H9 (cell line): Measurements from ENCODE around the gene TSC2. TPM values are rescaled to one million over a fixed set of nuclear protein-coding genes. Genes with fewer than 3 reads are reported as not detected.

Experiments
- DNase-seq: peaks from one replicate; pipeline ENCODE4 v3.0.0-alpha.2; 2017
- H2AFZ ChIP-seq: one replicate; pipeline ENCODE4 v1.6.1; 2013; ENCODE audit warnings: mild to moderate bottlenecking, low read length, control low read depth, moderate library complexity
- H2AK5ac ChIP-seq: 2 replicates; pipeline ENCODE4 v1.6.1; 2013; ENCODE audit warnings: low read length, control low read depth, mixed read lengths; ENCODE audit not compliant: insufficient read length
- H2BK120ac ChIP-seq: one replicate; pipeline ENCODE4 v1.6.1; 2013; ENCODE audit warnings: low read depth, mild to moderate bottlenecking, low read length, control low read depth, inconsistent platforms; ENCODE audit not compliant: poor library complexity, severe bottlenecking
- H2BK12ac ChIP-seq: 2 replicates; pipeline ENCODE4 v1.6.1; 2013; ENCODE audit warnings: low read length, control low read depth, mixed read lengths, low read depth; ENCODE audit not compliant: insufficient read length
- H2BK15ac ChIP-seq: 2 replicates; pipeline ENCODE4 v1.6.1; 2013; ENCODE audit warnings: low read depth, low read length, control low read depth
- H2BK20ac ChIP-seq: one replicate; pipeline ENCODE4 v1.6.1; 2013; ENCODE audit warnings: low read depth, mild to moderate bottlenecking, low read length, control low read depth, inconsistent platforms; ENCODE audit not compliant: poor library complexity, severe bottlenecking
- H2BK5ac ChIP-seq: 2 replicates; pipeline ENCODE4 v1.6.1; 2013; ENCODE audit warnings: low read length, control low read depth, mixed read lengths; ENCODE audit not compliant: insufficient read length
- H3K14ac ChIP-seq: 2 replicates; pipeline ENCODE4 v1.6.1; 2013; ENCODE audit warnings: low read length, control low read depth; ENCODE audit not compliant: insufficient read depth
- H3K18ac ChIP-seq: 2 replicates; pipeline ENCODE4 v1.6.1; 2013; ENCODE audit warnings: low read depth, mild to moderate bottlenecking, mixed read lengths, low read length, control low read depth; ENCODE audit not compliant: insufficient read length
- H3K23ac ChIP-seq: 2 replicates; pipeline ENCODE4 v1.6.1; 2013; ENCODE audit warnings: low read length, control low read depth, mixed read lengths, low read depth; ENCODE audit not compliant: insufficient read length
- H3K23me2 ChIP-seq: 2 replicates; pipeline ENCODE4 v1.6.1; 2013; ENCODE audit warnings: low read depth, mild to moderate bottlenecking, mixed read lengths, low read length, control low read depth; ENCODE audit not compliant: insufficient read length, poor library complexity, severe bottlenecking
- H3K27ac ChIP-seq: 2 replicates; pipeline ENCODE4 v1.5.1; 2013; ENCODE audit warnings: low read length, control low read depth, mixed read lengths, low read depth; ENCODE audit not compliant: insufficient read length
- H3K27me3 ChIP-seq: 2 replicates; pipeline ENCODE4 v1.6.1; 2013; ENCODE audit warnings: low read length, control low read depth, inconsistent platforms; ENCODE audit not compliant: insufficient read depth
- H3K4ac ChIP-seq: 2 replicates; pipeline ENCODE4 v1.6.1; 2013; ENCODE audit warnings: low read depth, mild to moderate bottlenecking, control low read depth, inconsistent platforms, low read length, moderate library complexity
- H3K4me1 ChIP-seq: 2 replicates; pipeline ENCODE4 v1.6.1; 2013; ENCODE audit warnings: low read length, control low read depth, inconsistent platforms; ENCODE audit not compliant: insufficient read depth
- H3K4me2 ChIP-seq: 2 replicates; pipeline ENCODE4 v1.6.1; 2013; ENCODE audit warnings: low read length, control low read depth, mixed read lengths; ENCODE audit not compliant: insufficient read length, insufficient read depth
- H3K56ac ChIP-seq: 2 replicates; pipeline ENCODE4 v1.6.1; 2013; ENCODE audit warnings: low read depth, mild to moderate bottlenecking, mixed read lengths, low read length, control low read depth; ENCODE audit not compliant: insufficient read length
- H3K79me1 ChIP-seq: 2 replicates; pipeline ENCODE4 v1.6.1; 2013; ENCODE audit warnings: low read depth, mild to moderate bottlenecking, moderate library complexity, low read length, control low read depth, inconsistent platforms; ENCODE audit not compliant: insufficient read depth, poor library complexity, severe bottlenecking
- H3K79me2 ChIP-seq: 2 replicates; pipeline ENCODE4 v1.6.1; 2013; ENCODE audit warnings: low read length, control low read depth, inconsistent platforms; ENCODE audit not compliant: insufficient read depth
- H3K9ac ChIP-seq: 2 replicates; pipeline ENCODE4 v1.6.1; 2013; ENCODE audit warnings: low read length, control low read depth, mixed read lengths; ENCODE audit not compliant: insufficient read length; ENCODE audit errors: extremely low read depth
- H3K9me3 ChIP-seq: one replicate; pipeline ENCODE4 v1.6.1; 2013; ENCODE audit warnings: low read depth, low read length, inconsistent platforms; ENCODE audit not compliant: control insufficient read depth
- H3T11ph ChIP-seq: one replicate; pipeline ENCODE4 v1.6.1; 2013; ENCODE audit warnings: mild to moderate bottlenecking, low read length, control low read depth, inconsistent platforms
- H4K20me1 ChIP-seq: one replicate; pipeline ENCODE4 v1.6.1; 2013; ENCODE audit not compliant: control insufficient read depth, insufficient read length, insufficient read depth
- H4K5ac ChIP-seq: 2 replicates; pipeline ENCODE4 v1.6.1; 2013; ENCODE audit warnings: low read depth, mild to moderate bottlenecking, mixed read lengths, low read length, control low read depth; ENCODE audit not compliant: insufficient read length
- H4K8ac ChIP-seq: replicated peaks from 2 replicates; pipeline ENCODE4 v1.6.1; 2013; ENCODE audit warnings: low read length, control low read depth, mixed read lengths, low read depth; ENCODE audit not compliant: insufficient read length
- H4K91ac ChIP-seq: 2 replicates; pipeline ENCODE4 v1.6.1; 2013; ENCODE audit warnings: low read depth, mild to moderate bottlenecking, moderate library complexity, mixed read lengths, low read length, control low read depth; ENCODE audit not compliant: insufficient read length
- H3K27ac Mint-ChIP-seq, 3 experiments: 2 replicates in 2 of 3; 3 replicates in 1 of 3; pipeline ENCODE4 v1.8.0; 2020 to 2021; ENCODE audit warnings: mixed read lengths in 3 of 3, mild to moderate bottlenecking in 1 of 3, moderate library complexity in 1 of 3
- H3K27me3 Mint-ChIP-seq: 2 replicates; pipeline ENCODE4 v1.8.0; 2021; ENCODE audit warnings: low read depth, mild to moderate bottlenecking, moderate library complexity, mixed read lengths
- H3K36me3 Mint-ChIP-seq, 3 experiments: 2 replicates in 2 of 3; 3 replicates in 1 of 3; pipeline ENCODE4 v1.8.0; 2020 to 2021; ENCODE audit warnings: low read depth in 3 of 3, mixed read lengths in 3 of 3; ENCODE audit not compliant: insufficient read depth in 1 of 3
- H3K4me1 Mint-ChIP-seq, 2 experiments: 2 replicates each; pipeline ENCODE4 v1.8.0; 2020; ENCODE audit warnings: mixed read lengths in 2 of 2
- H3K4me3 Mint-ChIP-seq, 2 experiments: 2 replicates in 1 of 2; 3 replicates in 1 of 2; pipeline ENCODE4 v1.8.0; 2020 to 2021; ENCODE audit warnings: mild to moderate bottlenecking in 2 of 2, mixed read lengths in 2 of 2, moderate library complexity in 1 of 2
- H3K9me3 Mint-ChIP-seq, 2 experiments: 2 replicates in 1 of 2; 3 replicates in 1 of 2; pipeline ENCODE4 v1.8.0; 2020; ENCODE audit warnings: mild to moderate bottlenecking in 2 of 2, mixed read lengths in 2 of 2, moderate library complexity in 1 of 2
- WGBS: extraction: QIAGEN DNeasy Blood & Tissue Kit; methylation state at CpG from one replicate; pipeline ENCODE4 v1.1.7; 2013; ENCODE audit warnings: missing lambda C conversion rate, low lambda C conversion rate, mixed read lengths; ENCODE audit not compliant: insufficient read length; ENCODE audit errors: extremely low coverage; 5-methylcytosine and 5-hydroxymethylcytosine counted together
- total RNA-seq: library from RNA; stranded (reverse); gene quantifications from 2 replicates; pipeline ENCODE4 v1.2.1, GENCODE V29; 2021
- TF ChIP-seq, protein P1 (sequence below): fragments of 200-600 bp; sonication (generic); conservative IDR thresholded peaks from 3 replicates; pipeline ENCODE4 v1.8.0; 2021; ENCODE audit warnings: antibody characterized with exemption, mild to moderate bottlenecking

TSC2 gene
- total RNA-seq, 1 experiment from 2014 or later = 122 TPM

DNA sequence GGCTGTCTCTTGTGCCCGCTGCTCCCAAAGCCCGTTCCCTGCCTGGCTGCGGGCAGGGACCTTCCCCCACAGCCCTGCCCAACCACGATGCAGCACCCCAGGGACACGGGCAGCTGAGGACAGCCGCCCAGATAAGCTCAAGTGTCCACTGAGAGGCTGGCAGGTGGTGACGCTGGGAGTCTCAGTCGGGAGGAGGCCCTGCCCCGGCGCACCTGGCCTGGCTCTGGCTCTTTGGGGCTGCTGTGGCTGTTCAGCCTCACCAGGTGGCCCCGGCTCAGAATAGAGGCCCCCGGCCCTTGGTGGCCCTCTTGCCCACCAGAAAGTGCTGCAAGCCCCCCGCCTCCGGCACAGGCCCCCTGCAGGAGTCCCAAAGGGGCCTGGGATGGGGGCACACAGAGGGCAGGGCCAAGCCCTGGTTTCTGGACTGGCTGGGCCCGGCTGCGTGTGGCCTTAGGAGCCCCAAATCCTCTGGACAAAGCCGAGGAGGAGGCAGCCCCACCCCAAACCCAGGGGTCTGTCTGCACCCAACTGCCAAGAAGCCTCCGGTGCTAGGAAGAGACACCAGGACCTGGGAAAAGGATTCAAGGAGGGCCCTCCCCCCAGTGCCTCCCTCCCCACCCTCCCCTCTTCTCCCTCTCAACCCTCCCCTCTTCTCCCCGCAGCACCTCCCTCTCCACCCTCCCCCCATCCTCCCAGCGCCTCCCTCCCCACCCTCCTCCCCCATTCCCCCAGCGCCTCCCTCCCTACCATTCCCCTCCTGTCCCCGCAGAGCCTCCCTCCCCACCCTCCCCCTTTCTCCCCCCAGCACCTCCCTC lies 5.4 kb upstream of the TSC2 start:
- Histone ChIP-seq H2BK20ac (no peak overlapping the region), H4K5ac (no peak overlapping the region), H3K27ac (no peak overlapping the region), H2BK12ac (no peak overlapping the region), H4K91ac (no peak overlapping the region), H3K18ac (no peak overlapping the region), H3K56ac (no peak overlapping the region), H3K23ac (no peak overlapping the region), H3K4me2 (no peak overlapping the region), H4K20me1 (no peaks in the 10 kb centered on the region), H3K9ac (no peak overlapping the region), H3K4me1 (no peaks in the 10 kb centered on the region), H3K4ac (no peak overlapping the region), H3K27me3 (no peaks in the 10 kb centered on the region), H3K9me3 (no peaks in the 10 kb centered on the region), H2AFZ (no peak overlapping the region), H3K79me2 (no peaks in the 10 kb centered on the region), H4K8ac (no peak overlapping the region), H3K14ac (no peak overlapping the region), H3T11ph (no peak overlapping the region), H2BK120ac (no peak overlapping the region), H2BK15ac (no peak overlapping the region; the same call in 1 of the 2 replicates), H3K79me1 (no peaks in the 10 kb centered on the region), H3K23me2 (peaks cover 5% of the 10 kb centered on the region), H2BK5ac (no peak overlapping the region), H2AK5ac (no peak overlapping the region)
- no peak overlapping the region for H3K4me3 Mint-ChIP-seq
- no peaks in the 10 kb centered on the region for H3K27me3 Mint-ChIP-seq
- H3K9me3 Mint-ChIP-seq = no peaks in the 10 kb centered on the region
- peaks cover 2 to 5% (median 4%) of the 10 kb centered on the region in 3 experiments; a peak in 5 of 7 replicates for H3K36me3 Mint-ChIP-seq
- WGBS = no CpG with 5 or more reads among the region's 22 CpGs
- TF ChIP-seq, protein P1, sequence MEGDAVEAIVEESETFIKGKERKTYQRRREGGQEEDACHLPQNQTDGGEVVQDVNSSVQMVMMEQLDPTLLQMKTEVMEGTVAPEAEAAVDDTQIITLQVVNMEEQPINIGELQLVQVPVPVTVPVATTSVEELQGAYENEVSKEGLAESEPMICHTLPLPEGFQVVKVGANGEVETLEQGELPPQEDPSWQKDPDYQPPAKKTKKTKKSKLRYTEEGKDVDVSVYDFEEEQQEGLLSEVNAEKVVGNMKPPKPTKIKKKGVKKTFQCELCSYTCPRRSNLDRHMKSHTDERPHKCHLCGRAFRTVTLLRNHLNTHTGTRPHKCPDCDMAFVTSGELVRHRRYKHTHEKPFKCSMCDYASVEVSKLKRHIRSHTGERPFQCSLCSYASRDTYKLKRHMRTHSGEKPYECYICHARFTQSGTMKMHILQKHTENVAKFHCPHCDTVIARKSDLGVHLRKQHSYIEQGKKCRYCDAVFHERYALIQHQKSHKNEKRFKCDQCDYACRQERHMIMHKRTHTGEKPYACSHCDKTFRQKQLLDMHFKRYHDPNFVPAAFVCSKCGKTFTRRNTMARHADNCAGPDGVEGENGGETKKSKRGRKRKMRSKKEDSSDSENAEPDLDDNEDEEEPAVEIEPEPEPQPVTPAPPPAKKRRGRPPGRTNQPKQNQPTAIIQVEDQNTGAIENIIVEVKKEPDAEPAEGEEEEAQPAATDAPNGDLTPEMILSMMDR = no peak
- H3K27ac Mint-ChIP-seq = no peak overlapping the region
- peaks cover 8 to 19% of the 10 kb centered on the region in 2 experiments for H3K4me1 Mint-ChIP-seq
- no peak for DNase-seq
